Measurements from ENCODE around the gene FHOD3.

Gene FHOD3

GRCh38 chr18:36672437-36673344, 375.2 kb downstream of the FHOD3 start:
- peak; percentile 17 for DNase-seq (ENCODE audit: low read depth)
- H3K4me3 ChIP-seq (ENCODE audit: low read depth, low read length), result no peak overlapping the region
- TF ChIP-seq CTCF (IDR thresholded peaks at IDR 0.05; ENCODE audit: insufficient read depth, low read depth, low read length, missing control alignments), result no peak

- no peak overlapping the region for H3K4me3 ChIP-seq (ENCODE audit: low read depth, low read length)
- DNase-seq (ENCODE audit: low read depth), result no peak
- TF ChIP-seq CTCF (IDR thresholded peaks at IDR 0.05; ENCODE audit: insufficient read depth, low read depth, low read length, missing control alignments), result no peak
These were observed 375.9 kb downstream of the FHOD3 start for GRCh38 chr18:36673452-36673851.

- no peak overlapping the region for H3K4me3 ChIP-seq (ENCODE audit: low read depth, low read length)
- no peak for DNase-seq (ENCODE audit: low read depth)
- TF ChIP-seq CTCF (IDR thresholded peaks at IDR 0.05; ENCODE audit: insufficient read depth, low read depth, low read length, missing control alignments), result no peak
These were observed 377.6 kb downstream of the FHOD3 start for GRCh38 chr18:36675076-36675475.

GRCh38 chr18:36675542-36675941, 378.0 kb downstream of the FHOD3 start:
- H3K4me3 ChIP-seq (ENCODE audit: low read depth, low read length), result no peak overlapping the region
- TF ChIP-seq CTCF (IDR thresholded peaks at IDR 0.05; ENCODE audit: insufficient read depth, low read depth, low read length, missing control alignments), result no peak
- no peak for DNase-seq (ENCODE audit: low read depth)

- no peak for TF ChIP-seq CTCF (IDR thresholded peaks at IDR 0.05; ENCODE audit: insufficient read depth, low read depth, low read length, missing control alignments)
- no peak overlapping the region for H3K4me3 ChIP-seq (ENCODE audit: low read depth, low read length)
- no peak for DNase-seq (ENCODE audit: low read depth)
These were observed 379.1 kb downstream of the FHOD3 start for GRCh38 chr18:36676629-36677028.

- no peak overlapping the region for H3K4me3 ChIP-seq (ENCODE audit: low read depth, low read length)
- DNase-seq (ENCODE audit: low read depth), result no peak
- TF ChIP-seq CTCF (IDR thresholded peaks at IDR 0.05; ENCODE audit: insufficient read depth, low read depth, low read length, missing control alignments), result no peak
These were observed 382.5 kb downstream of the FHOD3 start for GRCh38 chr18:36680042-36680441.

GRCh38 chr18:36685580-36685979, 388.1 kb downstream of the FHOD3 start:
- H3K4me3 ChIP-seq (ENCODE audit: low read depth, low read length), result no peak overlapping the region
- DNase-seq (ENCODE audit: low read depth), result no peak
- no peak for TF ChIP-seq CTCF (IDR thresholded peaks at IDR 0.05; ENCODE audit: insufficient read depth, low read depth, low read length, missing control alignments)
